A673 (cell line): Measurements from ENCODE around the gene RBM20.

Experiments used
- CTCF ChIP-seq: fragments of 300-800, 200-600 bp; sonication (generic); conservative IDR thresholded peaks from 2 replicates; pipeline ENCODE4 v1.5.1; 2017; ENCODE audit warnings: low read depth, mild to moderate bottlenecking, antibody characterized with exemption, low read length, moderate library complexity, mixed read lengths
- EZH2 ChIP-seq: fragments of 200-600 bp; sonication (generic); IDR thresholded peaks from 2 replicates; pipeline ENCODE4 v1.6.1; 2017; ENCODE audit warnings: borderline replicate concordance, low read depth, mild to moderate bottlenecking, mixed read lengths, antibody characterized with exemption, low read length; ENCODE audit not compliant: poor library complexity, severe bottlenecking

- no peak for TF ChIP-seq CTCF
- TF ChIP-seq EZH2: no peak
These were observed 217.3 kb downstream of the RBM20 start for GRCh38 chr10:110861476-110861875.
